Measurements from ENCODE around the gene DCLK1.

DNA sequence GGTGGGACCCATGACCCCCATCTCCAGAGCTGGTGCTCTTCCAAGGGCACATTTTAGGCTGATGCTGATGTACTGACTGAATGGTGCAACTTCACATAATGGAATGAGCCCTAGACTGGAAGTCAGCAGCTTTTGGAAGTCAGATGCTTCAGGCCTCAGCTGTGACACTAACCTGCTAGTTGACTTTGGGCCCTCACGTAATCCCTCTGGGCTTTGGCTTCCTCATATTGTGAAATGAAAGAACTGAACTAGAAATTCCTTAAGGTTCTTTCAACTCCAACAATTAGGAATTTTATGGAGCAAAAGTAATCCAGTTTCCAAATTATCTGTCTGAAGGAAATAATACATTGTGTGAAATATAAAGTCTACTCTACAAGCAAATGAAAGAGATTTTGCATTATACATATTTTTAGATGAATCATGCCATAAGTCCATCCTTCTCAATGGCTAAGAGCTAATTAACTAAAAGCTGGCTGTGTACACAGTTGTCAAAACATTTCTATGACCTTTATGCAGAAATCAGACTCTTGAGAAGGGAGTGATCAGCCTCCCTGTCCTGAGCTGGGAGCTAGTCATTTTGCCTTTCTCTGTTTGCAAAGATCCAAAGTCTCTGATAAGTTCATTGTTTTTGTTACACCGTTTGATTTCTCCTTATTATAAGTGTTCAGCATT, 204.2 kb downstream of the DCLK1 start:
- no peak for TF ChIP-seq POLR2A (IDR thresholded peaks at IDR 0.05)
- no peak for TF ChIP-seq CTCF (IDR thresholded peaks at IDR 0.05 in 8 of 11, conservative IDR thresholded peaks at IDR 0.05 in 3 of 11)
- TF ChIP-seq POLR2AphosphoS5 (IDR thresholded peaks at IDR 0.05) = no peak

Measured in spleen (tissue), 7 donors.